Neural progenitor cell (in vitro differentiated cells): ENCODE measurements around the gene TSHZ2.

Experiments
- EZH2phosphoT487 ChIP-seq: fragments of 200-600 bp; sonication (generic); IDR thresholded peaks from 2 replicates; pipeline ENCODE4 v1.6.1; 2017; ENCODE audit warnings: antibody characterized with exemption
- TF ChIP-seq, protein P1 (sequence below): fragments of 200-600 bp; sonication (generic); IDR thresholded peaks from 2 replicates; pipeline ENCODE4 v1.5.1; 2017; ENCODE audit warnings: antibody characterized with exemption, mild to moderate bottlenecking

DNA sequence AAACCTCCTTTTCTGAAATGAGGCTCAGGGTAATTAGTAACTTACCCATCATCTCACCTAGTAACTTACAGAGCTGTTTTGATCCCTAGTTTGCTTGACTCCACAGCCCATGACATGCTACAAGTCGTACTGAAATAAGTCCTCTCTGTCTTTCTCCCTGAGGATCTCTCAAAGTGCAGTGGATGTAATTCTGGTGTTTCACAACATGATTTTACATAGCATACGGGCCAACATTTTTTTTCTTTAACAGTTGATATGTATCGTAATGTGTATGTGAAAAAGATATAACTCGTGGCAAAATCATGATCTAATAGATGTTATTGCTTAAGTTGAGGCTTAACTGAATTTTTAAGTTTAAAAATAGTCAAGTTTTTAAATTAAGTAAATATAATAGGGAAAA, 45.0 kb downstream of the TSHZ2 start:
- TF ChIP-seq, protein P1, sequence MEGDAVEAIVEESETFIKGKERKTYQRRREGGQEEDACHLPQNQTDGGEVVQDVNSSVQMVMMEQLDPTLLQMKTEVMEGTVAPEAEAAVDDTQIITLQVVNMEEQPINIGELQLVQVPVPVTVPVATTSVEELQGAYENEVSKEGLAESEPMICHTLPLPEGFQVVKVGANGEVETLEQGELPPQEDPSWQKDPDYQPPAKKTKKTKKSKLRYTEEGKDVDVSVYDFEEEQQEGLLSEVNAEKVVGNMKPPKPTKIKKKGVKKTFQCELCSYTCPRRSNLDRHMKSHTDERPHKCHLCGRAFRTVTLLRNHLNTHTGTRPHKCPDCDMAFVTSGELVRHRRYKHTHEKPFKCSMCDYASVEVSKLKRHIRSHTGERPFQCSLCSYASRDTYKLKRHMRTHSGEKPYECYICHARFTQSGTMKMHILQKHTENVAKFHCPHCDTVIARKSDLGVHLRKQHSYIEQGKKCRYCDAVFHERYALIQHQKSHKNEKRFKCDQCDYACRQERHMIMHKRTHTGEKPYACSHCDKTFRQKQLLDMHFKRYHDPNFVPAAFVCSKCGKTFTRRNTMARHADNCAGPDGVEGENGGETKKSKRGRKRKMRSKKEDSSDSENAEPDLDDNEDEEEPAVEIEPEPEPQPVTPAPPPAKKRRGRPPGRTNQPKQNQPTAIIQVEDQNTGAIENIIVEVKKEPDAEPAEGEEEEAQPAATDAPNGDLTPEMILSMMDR = no peak
- no peak for TF ChIP-seq EZH2phosphoT487
